HepG2 (cell line): Measurements from ENCODE around the gene SLC25A51. TPM values are rescaled to one million over a fixed set of nuclear protein-coding genes. Genes with fewer than 3 reads are reported as not detected.

Source experiments
- ELF3 ChIP-seq: IDR thresholded peaks from 2 replicates; pipeline ENCODE4 v1.6.1; 2016; ENCODE audit warnings: missing genetic modification reagents, missing compliant biosample characterization
- ETV6 ChIP-seq: sonication (generic); formaldehyde crosslinking; conservative IDR thresholded peaks from 2 replicates; pipeline ENCODE4 v1.4.0; 2020; ENCODE audit warnings: missing genetic modification reagents
- KMT2B ChIP-seq: IDR thresholded peaks from 2 replicates; pipeline ENCODE4 v1.6.1; 2016; ENCODE audit warnings: missing genetic modification reagents, missing compliant biosample characterization
- RFXANK ChIP-seq: IDR thresholded peaks from 2 replicates; pipeline ENCODE4 v1.6.1; 2016
- SMAD9 ChIP-seq: sonication (generic); formaldehyde crosslinking; IDR thresholded peaks from 2 replicates; pipeline ENCODE4 v1.5.1; 2020; ENCODE audit warnings: mild to moderate bottlenecking, missing genetic modification reagents
- TSC22D2 ChIP-seq: sonication (generic); formaldehyde crosslinking; IDR thresholded peaks from 2 replicates; pipeline ENCODE4 v1.5.1; 2020; ENCODE audit warnings: missing genetic modification reagents, mild to moderate bottlenecking, borderline replicate concordance
- ZFP90 ChIP-seq: sonication (generic); formaldehyde crosslinking; IDR thresholded peaks from 2 replicates; pipeline ENCODE4 v1.8.0; 2022; ENCODE audit warnings: missing genetic modification reagents, mild to moderate bottlenecking, inconsistent platforms, borderline replicate concordance
- ZNF709 ChIP-seq: sonication (generic); formaldehyde crosslinking; IDR thresholded peaks from 2 replicates; pipeline ENCODE4 v1.5.0; 2020; ENCODE audit warnings: mild to moderate bottlenecking, missing genetic modification reagents
- polyA plus RNA-seq, 8 experiments: library from polyadenylated mRNA; depleted of rRNA in 3 of 8; stranded (reverse) in 7 of 8; unstranded in 1 of 8; fragments of >200 nt; fragmentation: Illumina TruSeq in 4 of 8; extraction: Trizol in 4 of 8; gene quantifications; 2 replicates each; pipeline versions ENCODE4 v1.2.1 to v1.2.3, GENCODE V29; 2011 to 2016; ENCODE audit warnings: low read depth in 4 of 8, missing spikeins in 1 of 8, mixed read lengths in 1 of 8; ENCODE audit not compliant: insufficient read depth in 1 of 8
- total RNA-seq, 5 experiments: library from RNA; depleted of rRNA; stranded (reverse); fragments of >200 nt; fragmentation: Illumina TruSeq; extraction: Trizol; gene quantifications; 2 replicates each; pipeline ENCODE4 v1.2.3, GENCODE V29; 2016; ENCODE audit warnings: low read depth in 1 of 5
- TF ChIP-seq, protein P1 (sequence below): sonication (generic); formaldehyde crosslinking; IDR thresholded peaks from 2 replicates; pipeline ENCODE4 v1.4.0; 2020; ENCODE audit warnings: missing genetic modification reagents
- TF ChIP-seq, protein P2 (sequence below): sonication (generic); formaldehyde crosslinking; IDR thresholded peaks from 2 replicates; pipeline ENCODE4 v1.5.1; 2020; ENCODE audit warnings: missing genetic modification reagents, mild to moderate bottlenecking, borderline replicate concordance
- TF ChIP-seq, protein P3 (sequence below): sonication (generic); formaldehyde crosslinking; IDR thresholded peaks from 2 replicates; pipeline ENCODE4 v1.5.1; 2020; ENCODE audit warnings: missing genetic modification reagents, mild to moderate bottlenecking, borderline replicate concordance
- TF ChIP-seq, protein P4 (sequence below): sonication (generic); formaldehyde crosslinking; IDR thresholded peaks from 2 replicates; pipeline ENCODE4 v1.4.0; 2020; ENCODE audit warnings: missing genetic modification reagents
- TF ChIP-seq, protein P5 (sequence below): sonication (generic); formaldehyde crosslinking; IDR thresholded peaks from 2 replicates; pipeline ENCODE4 v1.5.0; 2020; ENCODE audit warnings: missing genetic modification reagents

SLC25A51 gene
- total and polyA plus RNA-seq, 2 of the 13 experiments (the other 11 are each of a cell fraction or from before 2014, with no cell fraction given), result 14.6 to 37.7 TPM

DNA sequence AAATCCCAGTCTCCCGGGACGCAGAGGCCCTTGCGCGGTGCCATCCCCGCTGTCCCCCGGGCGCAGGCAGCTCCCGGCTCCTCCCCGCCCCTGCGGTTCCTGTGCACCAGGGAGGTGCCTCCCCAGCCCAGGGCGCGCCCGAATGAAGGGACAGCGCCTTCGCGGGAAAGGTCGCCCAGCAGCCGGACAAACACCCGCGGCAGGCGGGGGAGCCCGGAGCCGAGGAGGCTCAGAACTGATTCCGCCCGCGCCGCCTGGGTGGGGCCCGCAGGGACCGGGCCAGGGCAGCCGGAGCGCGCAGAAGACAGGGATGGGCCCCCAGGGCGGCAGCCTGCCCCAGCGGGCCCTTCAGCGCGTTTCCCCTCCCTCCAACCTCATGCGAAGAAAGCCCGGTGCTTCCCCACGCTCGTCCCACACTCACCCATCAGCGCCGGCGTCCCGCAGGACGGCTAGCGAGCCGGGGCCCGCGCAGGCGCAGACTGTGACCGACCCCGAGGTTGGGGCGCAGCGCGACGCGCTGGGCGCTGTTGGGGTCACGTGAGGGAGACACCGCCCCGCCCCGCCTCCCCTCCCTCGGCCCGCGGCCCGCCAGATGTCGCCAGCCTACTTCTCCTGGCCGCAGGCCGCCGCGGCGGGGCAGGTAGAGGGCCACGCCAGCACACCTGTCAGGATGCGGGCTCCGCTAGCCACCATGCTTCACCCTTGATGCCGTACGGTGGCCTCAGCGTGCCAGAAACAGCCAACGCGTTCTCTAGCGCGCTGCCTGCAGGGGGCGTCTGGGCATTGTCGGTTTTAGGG, at the start of gene SLC25A51 (continued):
- TF ChIP-seq, protein P1, sequence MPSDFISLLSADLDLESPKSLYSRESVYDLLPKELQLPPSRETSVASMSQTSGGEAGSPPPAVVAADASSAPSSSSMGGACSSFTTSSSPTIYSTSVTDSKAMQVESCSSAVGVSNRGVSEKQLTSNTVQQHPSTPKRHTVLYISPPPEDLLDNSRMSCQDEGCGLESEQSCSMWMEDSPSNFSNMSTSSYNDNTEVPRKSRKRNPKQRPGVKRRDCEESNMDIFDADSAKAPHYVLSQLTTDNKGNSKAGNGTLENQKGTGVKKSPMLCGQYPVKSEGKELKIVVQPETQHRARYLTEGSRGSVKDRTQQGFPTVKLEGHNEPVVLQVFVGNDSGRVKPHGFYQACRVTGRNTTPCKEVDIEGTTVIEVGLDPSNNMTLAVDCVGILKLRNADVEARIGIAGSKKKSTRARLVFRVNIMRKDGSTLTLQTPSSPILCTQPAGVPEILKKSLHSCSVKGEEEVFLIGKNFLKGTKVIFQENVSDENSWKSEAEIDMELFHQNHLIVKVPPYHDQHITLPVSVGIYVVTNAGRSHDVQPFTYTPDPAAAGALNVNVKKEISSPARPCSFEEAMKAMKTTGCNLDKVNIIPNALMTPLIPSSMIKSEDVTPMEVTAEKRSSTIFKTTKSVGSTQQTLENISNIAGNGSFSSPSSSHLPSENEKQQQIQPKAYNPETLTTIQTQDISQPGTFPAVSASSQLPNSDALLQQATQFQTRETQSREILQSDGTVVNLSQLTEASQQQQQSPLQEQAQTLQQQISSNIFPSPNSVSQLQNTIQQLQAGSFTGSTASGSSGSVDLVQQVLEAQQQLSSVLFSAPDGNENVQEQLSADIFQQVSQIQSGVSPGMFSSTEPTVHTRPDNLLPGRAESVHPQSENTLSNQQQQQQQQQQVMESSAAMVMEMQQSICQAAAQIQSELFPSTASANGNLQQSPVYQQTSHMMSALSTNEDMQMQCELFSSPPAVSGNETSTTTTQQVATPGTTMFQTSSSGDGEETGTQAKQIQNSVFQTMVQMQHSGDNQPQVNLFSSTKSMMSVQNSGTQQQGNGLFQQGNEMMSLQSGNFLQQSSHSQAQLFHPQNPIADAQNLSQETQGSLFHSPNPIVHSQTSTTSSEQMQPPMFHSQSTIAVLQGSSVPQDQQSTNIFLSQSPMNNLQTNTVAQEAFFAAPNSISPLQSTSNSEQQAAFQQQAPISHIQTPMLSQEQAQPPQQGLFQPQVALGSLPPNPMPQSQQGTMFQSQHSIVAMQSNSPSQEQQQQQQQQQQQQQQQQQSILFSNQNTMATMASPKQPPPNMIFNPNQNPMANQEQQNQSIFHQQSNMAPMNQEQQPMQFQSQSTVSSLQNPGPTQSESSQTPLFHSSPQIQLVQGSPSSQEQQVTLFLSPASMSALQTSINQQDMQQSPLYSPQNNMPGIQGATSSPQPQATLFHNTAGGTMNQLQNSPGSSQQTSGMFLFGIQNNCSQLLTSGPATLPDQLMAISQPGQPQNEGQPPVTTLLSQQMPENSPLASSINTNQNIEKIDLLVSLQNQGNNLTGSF, result peak; percentile 51; the same call in 1 of the 2 replicates
- TF ChIP-seq ZNF709 (0 out of 2 replicates have a peak, but pooled peaks have one; percentile 41), ZFP90 (CRISPR knock-in tag) (peak; percentile 17; the same call in 1 of the 2 replicates), ELF3 (CRISPR knock-in tag) (peak; percentile 72), RFXANK (CRISPR knock-in tag) (peak; percentile 83), ETV6 (CRISPR knock-in tag) (no peak; the same call in 1 of the 2 replicates), TSC22D2 (CRISPR knock-in tag) (peak; percentile 95; the same call in 1 of the 2 replicates), SMAD9 (CRISPR knock-in tag) (no peak), KMT2B (CRISPR knock-in tag) (peak; percentile 91)
- TF ChIP-seq, protein P2, sequence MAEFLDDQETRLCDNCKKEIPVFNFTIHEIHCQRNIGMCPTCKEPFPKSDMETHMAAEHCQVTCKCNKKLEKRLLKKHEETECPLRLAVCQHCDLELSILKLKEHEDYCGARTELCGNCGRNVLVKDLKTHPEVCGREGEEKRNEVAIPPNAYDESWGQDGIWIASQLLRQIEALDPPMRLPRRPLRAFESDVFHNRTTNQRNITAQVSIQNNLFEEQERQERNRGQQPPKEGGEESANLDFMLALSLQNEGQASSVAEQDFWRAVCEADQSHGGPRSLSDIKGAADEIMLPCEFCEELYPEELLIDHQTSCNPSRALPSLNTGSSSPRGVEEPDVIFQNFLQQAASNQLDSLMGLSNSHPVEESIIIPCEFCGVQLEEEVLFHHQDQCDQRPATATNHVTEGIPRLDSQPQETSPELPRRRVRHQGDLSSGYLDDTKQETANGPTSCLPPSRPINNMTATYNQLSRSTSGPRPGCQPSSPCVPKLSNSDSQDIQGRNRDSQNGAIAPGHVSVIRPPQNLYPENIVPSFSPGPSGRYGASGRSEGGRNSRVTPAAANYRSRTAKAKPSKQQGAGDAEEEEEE, result no peak; the same call in 1 of the 2 replicates
- TF ChIP-seq, protein P3, sequence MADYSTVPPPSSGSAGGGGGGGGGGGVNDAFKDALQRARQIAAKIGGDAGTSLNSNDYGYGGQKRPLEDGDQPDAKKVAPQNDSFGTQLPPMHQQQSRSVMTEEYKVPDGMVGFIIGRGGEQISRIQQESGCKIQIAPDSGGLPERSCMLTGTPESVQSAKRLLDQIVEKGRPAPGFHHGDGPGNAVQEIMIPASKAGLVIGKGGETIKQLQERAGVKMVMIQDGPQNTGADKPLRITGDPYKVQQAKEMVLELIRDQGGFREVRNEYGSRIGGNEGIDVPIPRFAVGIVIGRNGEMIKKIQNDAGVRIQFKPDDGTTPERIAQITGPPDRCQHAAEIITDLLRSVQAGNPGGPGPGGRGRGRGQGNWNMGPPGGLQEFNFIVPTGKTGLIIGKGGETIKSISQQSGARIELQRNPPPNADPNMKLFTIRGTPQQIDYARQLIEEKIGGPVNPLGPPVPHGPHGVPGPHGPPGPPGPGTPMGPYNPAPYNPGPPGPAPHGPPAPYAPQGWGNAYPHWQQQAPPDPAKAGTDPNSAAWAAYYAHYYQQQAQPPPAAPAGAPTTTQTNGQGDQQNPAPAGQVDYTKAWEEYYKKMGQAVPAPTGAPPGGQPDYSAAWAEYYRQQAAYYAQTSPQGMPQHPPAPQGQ, result no peak; the same call in 1 of the 2 replicates
- TF ChIP-seq, protein P4, sequence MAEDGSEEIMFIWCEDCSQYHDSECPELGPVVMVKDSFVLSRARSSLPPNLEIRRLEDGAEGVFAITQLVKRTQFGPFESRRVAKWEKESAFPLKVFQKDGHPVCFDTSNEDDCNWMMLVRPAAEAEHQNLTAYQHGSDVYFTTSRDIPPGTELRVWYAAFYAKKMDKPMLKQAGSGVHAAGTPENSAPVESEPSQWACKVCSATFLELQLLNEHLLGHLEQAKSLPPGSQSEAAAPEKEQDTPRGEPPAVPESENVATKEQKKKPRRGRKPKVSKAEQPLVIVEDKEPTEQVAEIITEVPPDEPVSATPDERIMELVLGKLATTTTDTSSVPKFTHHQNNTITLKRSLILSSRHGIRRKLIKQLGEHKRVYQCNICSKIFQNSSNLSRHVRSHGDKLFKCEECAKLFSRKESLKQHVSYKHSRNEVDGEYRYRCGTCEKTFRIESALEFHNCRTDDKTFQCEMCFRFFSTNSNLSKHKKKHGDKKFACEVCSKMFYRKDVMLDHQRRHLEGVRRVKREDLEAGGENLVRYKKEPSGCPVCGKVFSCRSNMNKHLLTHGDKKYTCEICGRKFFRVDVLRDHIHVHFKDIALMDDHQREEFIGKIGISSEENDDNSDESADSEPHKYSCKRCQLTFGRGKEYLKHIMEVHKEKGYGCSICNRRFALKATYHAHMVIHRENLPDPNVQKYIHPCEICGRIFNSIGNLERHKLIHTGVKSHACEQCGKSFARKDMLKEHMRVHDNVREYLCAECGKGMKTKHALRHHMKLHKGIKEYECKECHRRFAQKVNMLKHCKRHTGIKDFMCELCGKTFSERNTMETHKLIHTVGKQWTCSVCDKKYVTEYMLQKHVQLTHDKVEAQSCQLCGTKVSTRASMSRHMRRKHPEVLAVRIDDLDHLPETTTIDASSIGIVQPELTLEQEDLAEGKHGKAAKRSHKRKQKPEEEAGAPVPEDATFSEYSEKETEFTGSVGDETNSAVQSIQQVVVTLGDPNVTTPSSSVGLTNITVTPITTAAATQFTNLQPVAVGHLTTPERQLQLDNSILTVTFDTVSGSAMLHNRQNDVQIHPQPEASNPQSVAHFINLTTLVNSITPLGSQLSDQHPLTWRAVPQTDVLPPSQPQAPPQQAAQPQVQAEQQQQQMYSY (CRISPR knock-in tag), result peak; percentile 30; the same call in 1 of the 2 replicates
- TF ChIP-seq, protein P5, sequence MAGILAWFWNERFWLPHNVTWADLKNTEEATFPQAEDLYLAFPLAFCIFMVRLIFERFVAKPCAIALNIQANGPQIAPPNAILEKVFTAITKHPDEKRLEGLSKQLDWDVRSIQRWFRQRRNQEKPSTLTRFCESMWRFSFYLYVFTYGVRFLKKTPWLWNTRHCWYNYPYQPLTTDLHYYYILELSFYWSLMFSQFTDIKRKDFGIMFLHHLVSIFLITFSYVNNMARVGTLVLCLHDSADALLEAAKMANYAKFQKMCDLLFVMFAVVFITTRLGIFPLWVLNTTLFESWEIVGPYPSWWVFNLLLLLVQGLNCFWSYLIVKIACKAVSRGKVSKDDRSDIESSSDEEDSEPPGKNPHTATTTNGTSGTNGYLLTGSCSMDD (CRISPR knock-in tag), result 0 out of 2 replicates have a peak, but pooled peaks have one; percentile 37
